SHP77 treated with DMSO at 0.1 percent for 48 hours (cell line): ENCODE measurements around the gene AKAP7.

Source experiments
- DNase-seq: peaks from one replicate; lab custom pipeline; 2025; lab: John Stamatoyannopoulos, UW

Gene AKAP7

DNA sequence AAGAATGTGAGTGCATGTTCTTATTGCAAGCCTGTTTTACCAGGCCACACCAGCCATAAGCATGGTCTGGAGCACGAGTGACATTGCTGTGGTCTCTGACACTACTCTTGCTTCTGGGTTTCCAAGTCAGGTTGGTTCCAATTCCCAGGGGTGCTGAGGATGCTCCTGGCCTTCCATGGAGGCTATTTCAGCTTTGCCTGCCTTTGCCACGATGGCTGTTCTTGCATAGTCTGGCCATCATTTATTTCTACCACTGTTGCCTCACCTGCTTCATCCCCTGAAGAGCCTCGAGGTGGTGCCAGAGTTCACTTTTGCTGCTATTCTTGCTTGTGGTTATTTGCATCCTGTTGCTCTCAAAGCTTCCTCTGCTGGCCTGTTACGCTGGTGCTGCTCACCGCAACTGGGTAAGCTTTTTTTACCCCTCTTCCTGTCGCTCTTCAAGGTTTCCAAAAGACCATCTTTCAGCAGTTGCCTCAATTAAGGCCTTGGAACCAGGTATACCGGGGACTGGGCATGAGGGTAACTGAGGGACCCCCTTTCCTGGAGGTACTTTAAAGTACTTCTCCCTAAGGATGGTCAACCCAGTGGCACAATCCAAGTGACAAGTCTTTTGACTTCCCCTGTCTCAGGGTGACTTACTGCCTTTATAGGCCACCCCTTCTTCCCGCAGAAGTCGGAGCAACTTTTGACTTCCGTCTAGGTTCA, 64.5 kb downstream of the AKAP7 start:
- no peak for DNase-seq

DNA sequence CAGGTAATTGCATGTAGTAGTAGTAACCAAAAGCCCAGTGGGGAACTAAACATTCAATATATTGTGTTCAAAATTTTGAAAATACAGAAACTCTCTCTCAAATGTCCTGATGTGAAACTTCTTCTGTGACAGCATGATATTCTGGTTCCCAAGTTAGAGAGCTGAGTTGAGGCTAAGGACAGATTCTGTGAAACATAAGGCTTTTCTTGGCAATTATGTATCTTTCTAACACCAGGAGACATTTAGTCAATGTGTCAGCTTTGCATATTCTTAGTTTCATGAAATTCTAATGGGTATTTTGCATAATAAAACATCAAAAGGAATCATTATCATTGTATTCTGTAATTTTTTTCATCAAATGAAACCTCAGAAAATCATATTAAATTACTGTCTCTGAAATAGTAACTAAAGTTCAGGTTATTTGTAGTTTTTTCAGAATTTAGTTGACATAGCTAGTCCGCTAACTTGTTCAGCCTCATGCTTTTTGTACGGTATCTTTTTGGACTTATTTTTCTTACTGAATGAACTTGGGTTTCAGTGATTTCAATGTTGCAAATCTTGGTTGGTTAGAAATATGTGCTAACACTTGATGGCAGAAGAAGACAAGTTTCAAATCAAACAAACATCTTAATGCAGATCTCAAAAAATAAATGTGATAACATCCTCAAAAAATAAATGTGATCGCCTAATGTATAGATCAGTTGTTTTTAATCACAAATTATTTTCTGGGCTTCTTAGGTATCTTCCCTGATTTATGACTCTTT, 70.4 kb downstream of the AKAP7 start:
- no peak for DNase-seq

DNA sequence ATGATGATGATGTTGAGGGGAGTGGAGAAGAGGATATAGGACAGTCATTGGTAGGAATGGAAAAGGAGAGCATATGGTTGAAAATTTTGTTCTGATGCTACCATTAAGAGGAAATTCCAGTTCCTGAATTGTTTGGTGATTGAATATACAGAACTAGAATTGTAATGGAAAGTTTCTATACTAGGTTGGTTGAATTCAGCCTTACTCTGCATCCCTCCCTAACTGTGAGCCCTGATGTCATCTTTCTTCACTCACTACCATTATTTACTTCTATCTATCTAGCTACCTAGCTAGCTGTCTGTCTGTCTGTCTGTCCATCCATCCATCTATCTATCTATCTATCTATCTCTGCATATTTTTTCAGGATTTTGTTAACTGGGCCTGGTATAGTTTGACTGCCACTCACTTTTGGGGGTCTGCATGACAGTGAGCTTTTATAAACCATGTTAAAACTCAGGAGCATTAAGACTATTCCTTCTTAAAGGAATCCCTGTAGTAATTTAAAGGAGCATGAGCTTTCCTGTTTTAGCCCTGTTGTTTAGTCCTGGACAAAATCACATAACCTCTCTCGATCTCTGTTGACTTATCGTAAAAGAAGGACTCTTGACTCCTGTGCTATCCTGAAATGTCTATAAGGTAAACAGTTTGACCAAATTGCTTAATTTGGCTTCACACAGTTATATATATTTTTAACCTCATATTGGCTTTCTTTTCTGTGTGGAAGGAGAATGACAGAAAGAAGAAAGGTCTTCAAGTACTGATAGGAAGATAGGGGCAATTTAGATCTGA, 71.4 kb downstream of the AKAP7 start:
- DNase-seq = no peak

DNA sequence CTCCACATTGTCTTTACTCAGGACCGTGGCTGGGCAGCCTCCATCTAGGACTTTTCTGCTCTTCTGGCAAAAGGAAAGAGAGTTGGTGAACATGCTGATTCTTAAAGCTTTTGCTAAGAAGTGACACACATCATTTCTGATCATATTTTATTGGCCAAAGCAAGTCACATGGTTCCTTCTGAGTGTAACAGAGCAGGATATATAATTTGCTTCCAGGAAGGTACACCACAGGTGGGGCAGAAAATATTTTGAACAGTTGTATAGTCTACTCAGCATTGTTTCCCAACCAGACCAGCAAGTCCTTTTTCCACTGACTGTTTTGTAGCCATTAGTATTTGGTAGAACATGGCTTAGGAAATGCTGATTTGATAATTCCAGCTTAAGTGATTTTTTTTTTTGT, 73.5 kb downstream of the AKAP7 start:
- no peak for DNase-seq

DNA sequence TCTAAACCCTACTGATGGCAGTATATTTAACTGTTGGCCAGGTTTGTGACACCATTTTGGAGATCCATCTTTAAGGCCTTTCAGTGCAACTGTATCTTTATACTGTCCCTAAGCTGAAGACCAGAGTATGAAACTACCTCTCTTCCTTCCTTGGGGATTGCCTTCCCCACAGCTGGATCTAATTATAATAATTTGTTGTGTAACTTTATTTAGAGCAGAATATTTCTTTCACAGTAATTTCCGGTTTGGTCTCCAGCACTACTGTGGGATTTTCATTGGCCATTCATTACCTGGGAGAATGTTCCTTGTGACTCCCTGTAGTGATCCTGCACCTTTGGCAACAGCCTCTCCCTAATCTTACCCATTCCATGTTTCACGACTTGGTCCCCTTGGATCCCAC, 75.2 kb downstream of the AKAP7 start:
- DNase-seq = no peak

DNA sequence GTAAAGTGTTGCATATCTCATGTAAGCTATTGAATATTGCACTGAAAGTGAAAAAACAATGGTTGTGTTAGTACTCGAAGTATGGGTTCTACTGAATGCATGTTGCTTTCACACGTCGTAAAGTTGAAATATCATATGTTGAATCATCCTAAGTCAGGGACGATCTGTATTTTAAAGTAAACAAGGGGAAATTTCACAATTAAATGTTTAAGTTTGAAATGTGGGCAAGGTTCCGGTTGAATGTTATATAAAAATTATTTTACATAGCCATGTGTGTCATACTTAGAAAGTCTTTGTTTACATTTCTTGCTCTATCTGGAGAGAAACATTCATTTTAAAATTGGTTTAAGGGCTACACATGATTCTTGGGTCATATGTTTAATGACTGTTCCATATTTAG, 76.8 kb downstream of the AKAP7 start:
- no peak for DNase-seq

DNA sequence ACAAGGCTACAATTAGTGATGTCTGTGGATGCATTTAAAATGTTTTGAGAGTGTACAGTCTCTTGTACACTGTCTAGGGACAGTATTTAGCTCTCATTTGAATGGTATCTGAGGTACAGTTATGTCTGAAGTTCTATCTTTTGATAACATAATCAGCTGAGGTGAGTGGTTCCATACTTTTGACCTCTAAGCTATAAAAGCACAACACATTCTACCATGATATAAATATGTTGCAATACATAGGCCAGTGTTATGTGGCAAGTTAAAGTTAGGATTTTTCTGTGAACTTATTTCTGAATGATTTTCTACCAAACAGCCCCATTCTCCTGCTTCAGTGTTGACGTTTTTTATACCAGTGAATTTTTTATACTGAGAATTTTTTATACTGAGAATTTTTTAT, 77.6 kb downstream of the AKAP7 start:
- DNase-seq = no peak

DNA sequence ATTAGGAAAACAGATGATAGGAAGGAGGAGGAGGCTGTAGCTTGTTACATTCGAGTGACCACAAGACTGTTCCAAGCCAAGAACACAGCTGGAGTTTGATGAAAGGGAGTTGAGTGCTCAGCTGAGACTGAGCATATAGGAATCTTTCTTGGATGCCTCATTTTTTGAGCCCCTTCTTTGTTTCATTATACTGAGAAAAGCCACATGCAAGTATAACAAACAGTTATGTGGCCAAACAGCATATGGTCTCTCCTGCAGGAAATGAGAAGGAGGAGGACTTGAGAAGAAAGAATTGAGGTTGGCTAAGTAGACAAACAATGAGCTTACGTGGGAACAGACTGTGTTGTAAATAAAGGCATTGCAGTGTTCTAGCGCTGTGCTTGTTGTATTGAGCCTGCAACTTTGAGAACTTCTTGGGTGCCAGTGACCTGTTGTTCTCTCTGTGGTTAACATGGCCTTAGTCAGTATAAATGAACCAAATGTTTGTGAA, 78.3 kb downstream of the AKAP7 start:
- DNase-seq = no peak

DNA sequence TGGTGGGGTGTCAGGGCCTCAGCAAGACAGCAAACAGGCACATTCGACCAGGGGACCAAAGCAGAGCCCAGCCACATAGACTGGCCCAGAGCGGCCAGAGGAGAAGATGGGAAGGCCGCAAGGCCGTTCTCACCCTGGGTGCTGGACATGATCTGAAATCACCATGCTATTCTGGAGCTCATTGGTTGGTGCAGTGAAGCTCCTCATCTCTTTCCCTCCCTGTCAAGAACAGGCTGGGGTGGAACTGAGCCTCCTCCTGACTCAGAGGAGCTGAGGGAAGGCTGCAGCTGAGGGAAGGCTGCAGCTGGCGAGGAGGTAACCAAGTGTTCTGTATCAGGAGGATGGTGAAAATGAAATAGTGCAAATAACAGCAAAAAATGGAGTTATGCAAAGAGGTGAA, 80.0 kb downstream of the AKAP7 start:
- no peak for DNase-seq

DNA sequence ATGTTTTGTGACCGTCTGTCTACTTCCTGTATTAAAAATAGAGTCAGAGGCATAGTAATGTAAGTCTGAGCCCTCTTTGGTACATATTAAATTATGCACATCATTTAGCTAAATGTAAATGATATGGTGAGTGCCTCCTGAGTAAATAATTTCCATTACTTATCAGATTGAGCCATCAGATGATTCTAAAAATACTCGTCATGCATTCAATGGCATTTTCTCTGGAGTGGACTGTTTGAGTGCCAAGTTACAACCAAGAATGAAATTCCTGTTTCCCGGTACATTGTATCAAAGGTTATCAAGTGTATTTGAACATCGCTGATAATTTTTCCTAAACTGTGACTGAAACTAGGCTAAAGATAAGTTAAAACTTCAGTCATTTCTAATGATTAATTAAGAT, 81.0 kb downstream of the AKAP7 start:
- DNase-seq = no peak

DNA sequence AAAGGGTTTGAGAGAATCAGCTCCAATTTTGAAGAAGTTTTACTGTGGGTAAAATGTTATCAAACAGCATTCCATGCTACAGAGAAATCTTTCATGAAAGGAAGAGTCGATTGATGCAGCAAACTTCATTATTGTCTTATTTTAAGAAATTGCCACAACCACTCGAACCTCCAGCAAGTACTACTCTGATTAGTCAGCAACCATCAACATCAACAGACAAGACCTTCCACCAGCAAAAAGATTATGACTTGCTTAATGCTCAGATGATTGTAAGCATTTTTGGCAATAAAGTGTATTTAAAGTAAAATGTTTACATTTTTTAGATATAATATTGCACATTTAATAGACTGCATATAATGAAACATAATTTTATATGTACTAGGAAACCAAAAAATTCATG, 87.5 kb downstream of the AKAP7 start:
- no peak for DNase-seq

DNA sequence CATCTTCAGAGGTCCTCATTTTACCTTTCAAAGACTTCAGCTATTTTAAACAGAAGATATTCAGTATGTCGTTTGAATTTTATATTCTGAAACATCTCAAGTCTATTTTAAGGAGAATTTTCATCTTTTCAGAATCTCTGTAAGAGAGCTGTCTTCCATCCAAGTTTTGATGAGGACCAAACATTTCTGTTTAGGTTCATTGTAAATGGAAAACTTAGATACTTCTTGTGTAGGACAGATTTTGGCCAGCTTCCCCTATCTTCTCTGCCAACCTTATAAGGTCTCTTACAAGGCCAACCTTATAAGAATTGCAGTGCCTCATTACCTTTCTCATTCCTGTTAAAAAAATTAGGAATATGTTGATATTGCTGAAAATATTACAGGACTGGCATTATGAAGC, 88.1 kb downstream of the AKAP7 start:
- DNase-seq = no peak

DNA sequence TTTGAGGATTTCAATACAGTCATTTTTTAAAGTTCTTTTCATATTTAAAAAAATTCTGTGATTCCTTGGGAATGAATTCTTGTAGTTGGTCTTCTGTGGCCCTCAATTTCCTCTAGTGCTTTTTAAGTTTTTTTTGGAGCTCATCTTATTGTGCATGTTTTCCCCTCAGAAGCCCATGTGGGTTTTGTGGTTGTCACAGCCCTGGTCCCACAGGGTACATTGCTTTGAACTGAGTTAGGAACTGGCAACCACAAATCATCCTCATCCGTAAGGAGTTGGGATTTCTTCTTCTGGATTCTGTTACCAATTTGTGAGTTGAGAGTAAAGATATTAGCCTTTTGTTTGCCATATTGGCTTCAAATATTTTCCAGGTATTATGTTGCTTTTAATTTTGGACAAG, 89.9 kb downstream of the AKAP7 start:
- DNase-seq = no peak

DNA sequence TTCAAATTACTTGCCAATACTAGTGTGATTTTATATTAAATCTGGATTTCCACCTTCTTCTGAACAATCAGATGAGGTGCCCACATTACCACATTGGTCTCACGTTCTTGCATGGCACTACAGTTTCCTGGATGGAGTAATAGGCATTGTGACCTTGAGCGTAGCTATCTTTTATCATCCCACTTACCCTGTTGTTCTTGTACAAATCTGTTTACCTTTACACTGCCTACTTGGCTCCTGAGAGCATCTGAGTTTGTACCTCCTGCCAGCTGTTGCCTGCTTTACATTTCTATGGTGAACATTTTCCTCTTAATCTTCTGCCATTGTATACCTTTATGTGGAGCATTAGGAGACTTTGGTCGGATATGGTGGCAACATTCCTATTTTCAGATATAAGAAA, 90.7 kb downstream of the AKAP7 start:
- DNase-seq = no peak

DNA sequence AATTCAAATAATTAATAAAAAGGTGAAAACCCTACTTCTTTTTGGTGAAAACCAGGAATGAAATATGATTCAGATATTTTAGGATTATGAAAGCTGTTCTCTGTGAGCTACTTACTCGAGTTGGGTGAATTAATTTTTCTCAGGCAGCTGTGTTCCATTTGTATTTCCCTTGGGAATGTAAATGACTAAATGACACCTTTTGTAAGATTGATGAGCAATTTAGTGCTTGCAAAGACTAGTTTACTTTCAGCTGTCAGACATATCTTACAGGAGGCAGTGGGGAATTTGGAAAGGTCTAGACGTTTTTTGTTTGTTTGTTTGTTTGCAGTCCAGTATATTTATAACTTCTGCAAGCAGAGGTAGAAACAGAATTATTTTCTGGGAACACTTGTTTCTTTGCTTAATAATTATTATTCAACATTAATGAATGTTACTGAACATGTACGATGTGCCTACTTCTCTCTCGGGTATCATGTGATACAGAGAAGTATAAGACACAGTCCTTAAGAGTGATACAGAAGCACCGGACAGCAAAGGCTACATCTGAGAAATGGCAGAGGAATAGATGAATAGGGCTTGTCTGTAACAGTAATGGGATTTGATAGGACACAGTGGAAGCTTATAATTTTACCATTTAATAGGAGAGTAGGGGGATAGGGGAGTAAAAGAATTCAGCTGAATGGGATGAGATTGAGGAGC, 91.3 kb downstream of the AKAP7 start:
- DNase-seq = no peak

DNA sequence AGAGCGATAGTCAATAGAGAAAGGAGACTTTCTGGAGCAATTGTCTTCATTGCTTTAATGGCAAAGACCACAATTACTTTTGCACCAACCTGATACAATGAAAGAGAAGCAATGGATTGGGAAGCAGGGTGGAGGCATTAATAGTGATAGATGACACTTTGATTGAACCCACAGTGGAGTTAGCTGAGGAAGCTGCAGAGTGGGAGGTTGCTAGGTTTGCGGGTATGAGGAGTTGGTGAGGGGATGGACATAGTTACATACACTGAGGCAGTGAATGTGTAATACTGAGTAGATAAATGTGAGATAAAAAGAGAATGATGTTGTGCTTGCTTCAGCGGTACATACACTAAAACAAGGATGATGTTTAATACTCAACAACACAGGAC, 91.9 kb downstream of the AKAP7 start:
- DNase-seq = no peak

DNA sequence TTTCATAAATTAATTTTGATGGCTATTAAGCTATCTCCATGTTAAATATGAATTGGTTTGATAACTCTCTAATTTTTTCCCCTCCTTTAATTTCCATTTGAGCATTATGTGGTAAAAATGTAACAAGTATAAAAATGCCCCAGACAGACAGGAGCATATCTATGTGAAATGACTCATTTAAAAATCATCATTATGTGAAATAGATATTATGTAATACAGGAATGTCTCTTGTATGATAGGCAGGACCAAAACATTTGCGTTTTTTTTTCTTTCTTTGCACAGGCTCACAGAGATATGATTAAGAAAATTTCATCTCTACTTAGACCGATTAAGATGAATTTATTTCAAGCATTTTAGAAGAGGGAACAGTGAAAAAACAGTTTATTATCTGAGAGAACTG, 95.8 kb downstream of the AKAP7 start:
- no peak for DNase-seq

DNA sequence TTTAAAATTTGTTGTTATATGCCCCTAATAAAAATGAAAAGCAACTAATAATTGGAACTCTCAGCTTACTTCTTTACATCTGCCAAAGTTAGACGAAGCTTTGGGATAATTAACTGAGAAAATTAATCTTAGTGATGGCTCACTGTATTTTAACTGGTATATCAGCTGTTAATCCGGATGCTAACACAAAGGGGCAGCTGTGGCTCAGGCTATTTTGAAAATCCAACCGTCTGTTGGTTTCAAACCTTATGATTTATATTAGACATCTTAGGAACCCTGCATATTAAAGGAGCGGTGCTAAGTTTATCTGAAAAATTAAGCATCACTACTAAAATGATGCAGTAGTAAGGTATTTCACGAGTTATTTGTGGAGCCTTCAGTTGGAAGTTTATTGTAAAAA, 96.6 kb downstream of the AKAP7 start:
- DNase-seq = no peak

DNA sequence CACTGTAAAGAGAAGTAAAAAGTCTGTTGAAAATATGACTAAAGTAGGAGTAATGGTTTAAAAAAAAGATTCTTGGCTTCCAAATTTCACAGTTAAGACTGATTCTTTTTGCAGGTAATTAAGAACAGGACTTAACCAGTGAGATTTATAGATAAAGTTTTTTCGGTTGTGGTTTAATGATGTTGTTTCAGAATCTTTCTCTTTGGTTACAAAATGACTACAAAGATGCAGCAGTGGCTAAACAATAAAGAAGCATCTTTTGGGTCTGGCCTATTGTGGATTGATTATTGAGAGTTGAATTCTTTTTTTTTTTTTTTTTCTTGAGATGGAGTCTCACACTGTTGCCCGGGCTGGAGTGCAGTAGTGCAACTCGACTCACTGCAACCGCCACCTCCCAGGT, 109.7 kb downstream of the AKAP7 start:
- no peak for DNase-seq

DNA sequence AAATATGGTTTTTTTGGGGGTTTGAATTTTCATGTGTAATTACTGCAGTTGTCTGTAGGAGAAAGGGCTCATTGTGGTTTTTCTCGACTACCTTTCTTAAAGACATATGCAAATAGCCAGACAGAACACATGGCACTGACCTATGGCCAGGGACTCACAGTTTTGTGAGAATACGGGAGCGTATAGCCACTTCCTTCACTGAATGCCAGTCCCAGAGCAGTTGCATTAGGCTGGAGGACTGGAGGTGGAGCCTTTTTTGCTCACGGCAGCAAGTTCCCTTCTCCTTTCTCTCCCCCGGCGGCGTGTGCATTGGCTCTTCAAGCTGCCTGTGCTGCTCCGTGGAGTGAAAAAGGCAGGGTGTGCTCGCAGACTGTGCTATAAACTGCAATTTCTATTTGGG, 114.9 kb downstream of the AKAP7 start:
- DNase-seq = no peak

DNA sequence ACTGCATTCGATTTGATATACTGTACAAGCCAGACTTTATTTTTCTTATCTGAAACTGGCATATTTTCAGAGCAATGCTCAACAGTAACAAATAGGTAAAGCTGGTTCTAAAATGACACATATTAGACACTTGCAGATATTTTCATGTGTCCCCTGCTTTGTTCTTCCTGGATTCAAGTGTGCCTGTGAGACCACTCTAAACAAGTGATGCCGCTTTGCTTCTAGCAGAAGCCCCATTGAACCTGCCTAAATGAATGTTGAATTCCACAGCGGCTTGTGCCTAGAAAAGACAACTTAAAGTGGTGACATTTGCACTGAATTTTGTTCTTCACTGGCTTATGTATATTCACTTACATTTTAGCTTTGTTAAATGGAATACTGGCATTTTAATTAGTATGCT, 115.7 kb downstream of the AKAP7 start:
- DNase-seq = no peak

DNA sequence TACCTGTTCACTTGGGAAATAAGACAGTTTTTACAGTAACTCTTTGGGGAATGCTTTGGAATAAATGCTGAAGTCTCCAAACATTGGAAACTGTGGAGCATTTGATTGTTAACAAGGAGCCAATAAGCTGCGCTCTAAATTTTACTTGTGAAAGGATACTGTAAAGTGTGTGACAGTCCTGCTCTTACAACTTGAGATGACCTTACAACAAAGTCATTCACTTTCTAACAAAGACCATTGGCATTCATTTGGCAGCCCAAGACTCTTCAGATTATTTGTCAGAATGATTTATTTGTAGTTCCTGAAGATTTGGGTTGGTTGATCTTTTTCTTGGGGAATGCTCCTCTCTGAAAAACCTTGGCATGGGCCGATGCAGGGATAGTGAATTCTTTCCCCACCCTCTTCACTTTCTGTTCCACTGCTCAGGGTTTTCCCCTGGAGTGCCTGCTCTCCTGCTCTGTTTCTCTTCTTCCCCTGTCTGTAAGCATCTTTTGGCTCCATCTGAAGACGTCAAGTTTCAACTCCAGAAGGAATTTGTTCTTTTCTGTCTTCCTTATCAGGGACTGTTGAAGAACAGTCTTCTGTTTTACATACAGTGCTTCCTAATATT, 116.4 kb downstream of the AKAP7 start:
- DNase-seq = no peak
